NCI-H1092 (cell line): Measurements from ENCODE around the gene CSTB.

Experiments used
- DNase-seq: peaks from one replicate; lab custom pipeline; 2025; lab: John Stamatoyannopoulos, UW

The CSTB gene

DNA sequence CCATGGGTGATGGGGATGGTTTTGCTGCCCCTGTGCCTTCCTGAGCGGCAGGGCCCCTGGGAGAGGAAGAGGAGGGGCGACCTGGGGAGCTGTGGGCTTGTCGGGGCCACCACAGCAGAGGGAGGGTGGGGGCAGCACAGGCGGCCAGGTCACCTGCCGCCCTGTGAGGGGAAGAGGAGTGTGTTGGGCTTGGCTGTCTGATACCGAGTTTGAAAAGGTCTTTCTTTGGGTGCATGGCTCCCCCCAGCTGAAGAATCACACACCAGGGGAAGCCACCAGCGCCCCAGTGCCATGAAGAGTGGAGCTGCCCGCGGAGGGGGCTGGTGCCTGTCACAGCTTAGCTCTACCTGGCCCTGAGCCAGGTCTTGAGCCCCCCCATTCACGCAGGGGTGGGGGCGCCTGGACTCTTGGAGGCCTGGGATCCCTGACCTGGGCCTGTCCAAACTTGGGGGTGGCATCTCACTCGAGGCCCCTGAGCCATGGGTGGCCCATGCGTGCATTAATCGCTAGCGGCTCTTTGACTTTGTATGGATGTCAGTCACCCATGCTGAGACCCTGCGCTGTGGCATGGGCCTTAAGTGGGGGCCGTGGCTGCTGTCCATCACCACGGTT, 26.4 kb downstream of the CSTB start:
- no peak for DNase-seq

DNA sequence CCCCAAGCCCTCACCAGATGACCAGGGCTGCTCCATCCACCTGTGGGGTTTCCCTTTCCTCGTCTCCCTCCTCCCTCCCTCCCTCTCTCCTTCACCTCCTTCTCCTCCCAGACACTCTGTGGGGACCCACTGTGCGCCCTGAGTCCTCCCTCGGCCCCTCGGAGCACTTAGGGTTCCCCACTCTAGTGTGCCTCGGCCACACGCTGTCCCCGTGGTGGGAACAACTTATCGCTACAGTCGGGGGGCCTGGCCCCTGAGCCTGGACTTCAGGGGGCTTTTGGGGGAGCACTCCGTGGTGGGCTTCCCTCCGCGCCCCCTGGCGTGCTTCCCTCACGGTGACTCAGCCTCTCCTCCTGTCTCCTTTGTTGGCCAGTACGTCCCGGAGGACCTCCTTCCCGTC, 27.5 kb downstream of the CSTB start:
- no peak for DNase-seq

DNA sequence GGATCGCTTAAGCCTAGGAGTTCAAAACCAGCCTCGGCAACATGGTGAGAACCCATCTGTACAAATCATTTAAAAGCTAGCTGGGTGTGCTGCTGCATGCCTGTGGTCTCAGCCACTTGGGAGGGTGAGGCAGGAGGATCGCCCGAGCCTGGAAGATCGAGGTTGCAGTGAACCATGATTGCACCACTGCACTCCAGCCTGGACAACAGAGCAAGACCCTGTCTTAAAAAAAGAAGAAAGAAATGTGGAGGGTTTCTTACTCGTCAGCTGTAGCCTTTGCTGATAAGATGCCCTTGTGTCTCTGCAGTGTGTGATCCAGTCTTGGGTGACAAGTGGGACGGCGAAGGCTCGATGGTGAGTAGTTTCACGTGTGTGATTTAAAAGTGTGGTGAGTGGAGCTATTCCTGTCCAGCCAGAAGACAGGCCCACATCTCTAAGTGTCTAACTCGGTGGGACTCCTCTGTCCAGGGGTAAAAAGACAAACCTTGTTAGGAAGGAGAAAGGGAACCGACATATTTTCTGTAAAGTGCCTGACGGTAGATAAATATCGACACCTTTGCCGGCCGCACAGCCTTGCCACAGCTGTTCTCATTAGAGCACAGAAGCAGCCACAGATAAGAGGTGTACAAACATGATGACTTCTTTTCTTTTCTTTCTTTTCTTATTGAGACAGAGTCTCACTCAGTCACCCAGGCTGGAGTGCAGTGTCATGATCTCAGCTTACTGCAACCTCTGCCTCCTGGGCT, 30.2 kb downstream of the CSTB start:
- DNase-seq, result no peak

DNA sequence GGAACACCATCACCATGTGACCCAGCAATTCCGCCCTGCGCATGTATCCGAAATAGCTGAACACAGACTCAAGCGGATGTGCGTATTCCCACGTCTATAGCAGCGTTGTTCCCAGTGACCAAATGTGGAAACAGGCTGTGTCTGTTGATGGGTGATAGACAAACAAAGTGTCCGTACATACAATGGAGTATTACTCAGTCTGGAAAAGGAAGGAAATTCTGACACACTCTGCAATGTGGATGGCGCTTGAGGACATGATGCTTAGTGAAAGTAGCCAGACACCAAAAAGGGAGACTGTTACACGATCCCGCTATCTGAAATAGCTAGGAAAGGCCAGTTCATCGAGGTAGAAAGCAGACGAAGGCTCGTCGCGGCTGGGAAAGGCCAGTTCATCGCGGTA, 31.4 kb downstream of the CSTB start:
- DNase-seq, result no peak

- DNase-seq, result no peak
Measured at GRCh38 chr21:43743947-43744346, 32.2 kb downstream of the CSTB start.

- no peak for DNase-seq
Measured at GRCh38 chr21:43741423-43742096, 34.5 kb downstream of the CSTB start.

- DNase-seq, result peak; percentile 70
Measured at GRCh38 chr21:43740497-43741156, 35.5 kb downstream of the CSTB start.

DNA sequence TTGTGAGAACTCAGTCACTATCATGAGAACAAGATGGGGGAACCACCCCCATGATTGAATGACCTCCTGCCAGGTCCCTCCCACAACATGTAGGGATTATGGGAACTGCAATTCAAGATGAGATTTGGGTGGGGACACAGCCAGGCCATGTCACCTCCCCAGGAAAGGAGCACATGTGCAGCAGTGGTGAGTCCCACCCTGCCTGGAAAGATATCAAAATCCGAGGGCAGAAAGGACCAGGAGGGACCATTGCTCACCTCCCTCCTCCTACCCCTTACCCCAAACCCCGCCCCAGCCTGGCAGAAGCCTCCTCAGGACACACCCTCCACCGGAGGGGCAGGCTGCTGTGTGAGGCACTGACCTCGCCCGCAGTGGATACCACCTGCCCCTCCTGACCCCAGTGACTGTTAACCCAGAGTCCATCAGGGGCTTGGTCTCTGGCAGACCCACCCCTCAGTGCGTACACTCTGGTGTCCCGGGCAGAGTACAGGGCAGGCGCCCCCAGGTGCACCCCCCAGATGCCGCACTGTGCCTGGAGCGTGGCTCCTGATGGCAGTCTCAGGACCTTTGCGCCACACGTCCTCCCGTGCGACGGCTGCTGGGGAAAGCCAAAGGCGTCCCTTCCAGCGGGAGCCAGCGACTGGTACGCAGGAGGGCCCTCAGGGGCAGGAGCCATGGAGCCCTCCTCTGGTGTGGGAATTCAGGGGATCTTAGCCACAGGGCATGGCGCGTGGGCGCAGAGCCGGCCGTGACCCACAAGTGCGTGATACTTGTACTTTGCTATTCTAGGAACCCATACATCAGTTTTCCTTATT, 36.3 kb downstream of the CSTB start:
- DNase-seq, result no peak

- DNase-seq, result no peak
Measured at GRCh38 chr21:43737158-43737950, 38.8 kb downstream of the CSTB start.

- DNase-seq, result no peak
Measured at GRCh38 chr21:43736224-43736883, 39.8 kb downstream of the CSTB start.

DNA sequence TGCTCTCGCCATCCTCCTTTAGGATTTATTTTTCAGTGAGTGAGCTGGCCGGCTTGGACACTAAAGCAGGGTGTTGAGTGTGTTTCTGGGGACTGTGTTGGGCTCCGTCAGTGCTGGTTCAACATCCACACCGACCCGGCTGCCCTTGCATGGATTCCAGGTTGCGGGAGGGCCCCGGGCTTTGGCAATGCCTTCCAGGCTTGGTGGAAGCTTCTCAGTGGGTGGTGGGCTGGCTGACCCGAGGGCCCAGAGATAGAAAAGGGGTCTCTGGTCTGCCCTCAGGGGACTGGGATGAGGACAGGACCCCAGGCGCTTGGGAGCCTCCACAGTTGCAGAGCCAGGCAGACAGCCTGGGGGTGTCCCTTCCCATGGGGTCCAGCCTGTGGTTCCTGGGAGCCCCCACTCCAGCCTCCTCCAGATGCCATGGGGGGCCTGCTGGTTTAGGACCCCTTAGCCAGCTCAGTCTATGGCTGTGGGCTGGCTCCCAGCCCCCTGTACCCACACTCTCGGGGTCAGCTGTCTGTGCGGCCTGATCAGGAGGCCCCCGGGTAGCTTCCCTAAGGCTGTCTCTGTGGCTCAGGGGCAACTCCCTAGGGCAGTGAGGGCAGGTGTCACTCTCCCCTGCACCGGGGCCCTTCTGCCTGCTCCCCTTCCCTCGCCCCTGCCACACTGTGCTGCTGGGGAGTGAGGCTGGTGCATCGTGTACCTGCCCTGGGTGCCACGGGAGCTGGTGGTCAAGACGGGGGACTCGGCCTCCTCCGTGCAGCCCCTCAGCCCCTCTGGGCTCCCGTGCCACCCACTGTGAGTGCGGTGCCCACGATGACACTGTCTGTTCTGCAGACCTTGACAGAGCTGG, 40.6 kb downstream of the CSTB start:
- no peak for DNase-seq

DNA sequence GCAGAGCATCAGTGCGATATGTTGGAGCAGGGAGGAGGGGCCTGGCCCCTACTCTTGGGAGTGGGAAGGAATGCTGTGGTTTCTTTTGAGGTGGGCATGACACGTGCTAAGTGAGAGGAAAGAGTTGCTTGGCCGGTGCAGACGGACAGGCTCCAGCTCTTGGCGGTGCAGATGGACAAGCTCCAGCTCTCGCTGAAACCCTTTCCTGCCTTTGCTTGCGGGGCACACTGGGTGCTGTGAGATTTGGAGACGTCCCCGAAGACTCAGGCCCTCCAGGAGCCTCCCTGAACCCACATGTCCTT, 41.2 kb downstream of the CSTB start:
- no peak for DNase-seq

DNA sequence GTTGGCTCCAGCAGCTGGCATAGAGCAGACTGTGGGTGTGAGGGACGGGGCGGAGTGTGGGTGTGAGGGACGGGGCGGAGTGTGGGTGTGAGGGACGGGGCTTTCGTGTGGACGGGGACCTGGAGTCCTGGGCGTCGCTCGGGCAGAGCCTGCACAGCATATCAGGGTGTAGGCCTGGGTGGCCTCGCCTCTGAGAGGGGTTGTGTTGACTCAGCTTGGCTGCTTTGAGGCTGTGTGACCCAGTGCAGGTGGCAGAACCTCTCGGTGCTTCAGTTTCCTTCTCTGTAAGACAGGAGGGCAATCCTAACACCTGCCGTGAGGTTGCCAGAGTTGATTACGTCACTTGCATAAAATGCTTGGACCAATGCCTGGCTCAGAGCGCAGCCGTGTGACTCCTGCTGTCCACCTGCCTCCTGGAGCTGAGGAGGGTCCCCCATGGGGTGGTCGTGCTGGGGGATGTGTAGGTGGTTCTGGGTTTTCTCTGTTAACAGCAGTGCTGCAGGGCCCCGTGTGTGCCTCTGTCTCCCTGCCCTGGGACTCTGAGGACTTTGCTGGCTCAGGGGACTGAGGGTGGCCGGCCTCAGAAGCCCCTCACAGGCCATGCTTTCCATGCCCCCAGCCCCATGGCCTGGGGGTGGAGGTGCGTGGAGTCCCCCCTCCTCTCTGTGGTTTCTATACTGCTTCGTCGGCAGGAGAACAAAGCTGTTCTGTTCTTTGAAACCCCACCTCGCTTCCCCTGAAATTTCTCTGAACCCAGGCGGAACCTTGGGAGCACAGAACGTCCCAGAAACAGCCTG, 41.8 kb downstream of the CSTB start:
- no peak for DNase-seq

DNA sequence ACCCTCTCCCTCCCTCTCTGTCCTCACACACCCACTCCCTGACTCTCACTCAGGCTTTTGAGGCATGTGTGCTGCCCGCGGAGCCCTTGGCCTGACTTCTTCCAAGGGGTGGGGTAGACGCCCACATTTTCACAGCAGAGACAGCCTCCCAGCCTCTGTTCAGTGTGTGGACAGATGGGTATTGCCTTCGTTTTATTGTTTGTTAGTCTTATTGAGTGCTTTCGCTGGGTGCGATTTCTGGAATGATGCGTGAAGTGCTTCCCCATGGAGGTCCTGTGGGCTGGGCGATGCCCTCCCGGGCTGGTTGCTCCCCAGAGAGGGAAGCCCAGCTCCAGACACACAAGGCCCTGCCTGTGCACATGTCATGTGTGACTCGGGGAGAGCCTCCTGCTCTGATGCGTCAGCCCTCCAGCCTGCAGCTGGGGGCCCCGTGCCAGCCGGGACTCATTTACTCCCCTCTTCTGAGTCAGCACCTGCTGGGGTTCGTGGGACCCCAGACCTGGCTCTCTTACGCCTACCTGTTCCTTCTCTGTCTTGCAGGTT, 42.5 kb downstream of the CSTB start:
- no peak for DNase-seq

- no peak for DNase-seq
Measured at GRCh38 chr21:43733060-43733459, 43.0 kb downstream of the CSTB start.

GRCh38 chr21:43731891-43732711, 44.0 kb downstream of the CSTB start:
- DNase-seq, result no peak

DNA sequence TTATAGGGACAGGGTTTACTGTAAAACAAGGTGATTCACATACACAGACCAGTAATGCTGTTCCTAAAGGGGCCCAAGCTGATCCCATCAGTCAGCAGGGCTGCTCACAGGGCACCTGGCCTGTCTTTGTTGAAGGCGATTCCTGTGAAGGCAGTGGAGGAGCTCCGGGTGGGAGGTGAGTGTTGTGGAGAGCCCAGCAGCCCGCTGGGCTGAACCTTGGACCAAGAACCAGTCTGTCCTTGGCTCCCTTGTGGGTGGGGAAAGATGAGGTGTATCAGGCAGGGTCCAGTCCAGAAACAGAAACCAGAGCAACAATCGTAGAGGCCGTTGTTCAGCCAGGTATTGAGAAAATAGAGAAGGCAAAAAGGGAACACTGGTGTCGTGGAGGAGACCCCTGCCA, 44.6 kb downstream of the CSTB start:
- DNase-seq, result no peak
